ENCODE results near the gene RANBP1. TPM values are rescaled to one million over a fixed set of nuclear protein-coding genes. Genes with fewer than 3 reads are reported as not detected.

RANBP1 gene
- total and polyA plus RNA-seq, 12 donors = 63.3 to 346 (median 126) TPM

DNA sequence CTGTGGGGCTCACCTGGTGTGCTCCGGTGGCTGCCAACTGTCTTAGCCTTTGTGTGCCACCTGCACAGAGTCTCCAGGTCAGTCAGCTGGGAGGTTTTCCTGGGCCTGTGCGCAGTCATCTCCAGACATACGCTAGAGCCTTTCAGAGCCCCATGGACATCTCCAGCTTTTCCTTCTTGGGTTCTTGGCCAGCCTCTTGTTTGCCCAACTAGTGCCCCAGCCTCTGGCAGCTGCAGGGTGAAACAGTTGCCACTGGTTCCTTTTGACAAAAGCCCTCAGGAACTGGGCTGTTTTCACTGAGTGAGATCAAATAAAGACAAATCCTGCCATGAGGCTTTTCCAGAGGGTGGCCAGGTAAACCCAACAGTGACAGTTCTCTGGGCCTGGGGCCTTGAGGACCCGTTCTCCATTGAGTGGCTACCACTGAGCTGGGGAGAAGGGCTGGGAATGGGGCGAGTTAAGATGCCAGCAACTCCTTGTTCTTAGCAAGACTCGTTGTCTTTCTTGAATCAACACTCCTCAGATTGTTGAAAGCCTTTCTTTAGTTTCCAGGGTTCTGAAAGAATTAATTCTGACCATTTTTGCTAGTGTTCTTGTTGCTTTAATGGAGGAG is 16.7 kb upstream of the RANBP1 start:
- WGBS, 4 donors = 92 to 100% (median 97%) methylated on average over 6 of the region's 6 CpGs
- intact Hi-C loops (cut with DNase I) = loop anchor here in 1 of 2 donors (10.0 kb wide), 1 partner anchor 84 kb away; the partner anchor contains the start of gene ARVCF
- H3K27me3 ChIP-seq = no peaks in the 10 kb centered on the region
- H3K4me1 ChIP-seq (replicated peaks in 1 of 2) = no peaks in the 10 kb centered on the region
- peaks cover 0 to 88% of the 10 kb centered on the region in 2 donors for H3K36me3 ChIP-seq (replicated peaks in 1 of 2)
- no peak overlapping the region for H3K27ac ChIP-seq
- TF ChIP-seq, protein P1, sequence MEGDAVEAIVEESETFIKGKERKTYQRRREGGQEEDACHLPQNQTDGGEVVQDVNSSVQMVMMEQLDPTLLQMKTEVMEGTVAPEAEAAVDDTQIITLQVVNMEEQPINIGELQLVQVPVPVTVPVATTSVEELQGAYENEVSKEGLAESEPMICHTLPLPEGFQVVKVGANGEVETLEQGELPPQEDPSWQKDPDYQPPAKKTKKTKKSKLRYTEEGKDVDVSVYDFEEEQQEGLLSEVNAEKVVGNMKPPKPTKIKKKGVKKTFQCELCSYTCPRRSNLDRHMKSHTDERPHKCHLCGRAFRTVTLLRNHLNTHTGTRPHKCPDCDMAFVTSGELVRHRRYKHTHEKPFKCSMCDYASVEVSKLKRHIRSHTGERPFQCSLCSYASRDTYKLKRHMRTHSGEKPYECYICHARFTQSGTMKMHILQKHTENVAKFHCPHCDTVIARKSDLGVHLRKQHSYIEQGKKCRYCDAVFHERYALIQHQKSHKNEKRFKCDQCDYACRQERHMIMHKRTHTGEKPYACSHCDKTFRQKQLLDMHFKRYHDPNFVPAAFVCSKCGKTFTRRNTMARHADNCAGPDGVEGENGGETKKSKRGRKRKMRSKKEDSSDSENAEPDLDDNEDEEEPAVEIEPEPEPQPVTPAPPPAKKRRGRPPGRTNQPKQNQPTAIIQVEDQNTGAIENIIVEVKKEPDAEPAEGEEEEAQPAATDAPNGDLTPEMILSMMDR (IDR thresholded peaks at IDR 0.05) = no peak
- TF ChIP-seq POLR2A (IDR thresholded peaks at IDR 0.05) = no peak
- H3K4me3 ChIP-seq = no peak overlapping the region
- no peak for DNase-seq
- H3K9me3 ChIP-seq (replicated peaks in 1 of 3) = no peaks in the 10 kb centered on the region

DNA sequence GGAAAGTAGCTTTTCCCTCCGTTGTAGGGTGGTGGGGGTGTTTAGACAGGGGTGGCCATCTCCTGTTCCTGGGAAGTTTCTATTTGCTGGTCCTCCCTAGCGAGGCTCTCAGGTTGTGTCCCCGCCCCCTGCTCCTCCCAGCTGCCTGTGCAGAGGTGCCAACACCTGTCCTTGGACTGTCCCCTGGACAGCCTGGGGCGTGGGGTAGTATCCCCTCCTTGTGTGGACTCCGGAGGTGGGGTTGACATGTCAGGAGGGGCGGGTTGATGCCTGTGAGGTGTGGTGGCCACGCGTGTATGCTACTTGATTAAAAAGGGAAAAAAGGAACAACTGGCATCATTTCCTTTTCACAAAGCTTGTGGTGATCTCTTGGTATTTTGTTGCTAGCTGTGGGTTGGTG is 14.3 kb upstream of the RANBP1 start:
- WGBS, 4 donors = 79 to 87% (median 83%) methylated on average over 8 of the region's 8 CpGs
- Histone ChIP-seq H3K27me3 (no peaks in the 10 kb centered on the region), H3K36me3 (replicated peaks in 1 of 2) (peaks cover 0 to 87% of the 10 kb centered on the region in 2 donors), H3K4me3 (no peak overlapping the region), H3K9me3 (replicated peaks in 1 of 3) (no peaks in the 10 kb centered on the region), H3K27ac (no peak overlapping the region), H3K4me1 (replicated peaks in 1 of 2) (no peaks in the 10 kb centered on the region)
- TF ChIP-seq POLR2A (IDR thresholded peaks at IDR 0.05) = no peak
- TF ChIP-seq, protein P1 (IDR thresholded peaks at IDR 0.05) = no peak
- DNase-seq = no peak
- intact Hi-C loops (cut with DNase I) = no loop called here

DNA sequence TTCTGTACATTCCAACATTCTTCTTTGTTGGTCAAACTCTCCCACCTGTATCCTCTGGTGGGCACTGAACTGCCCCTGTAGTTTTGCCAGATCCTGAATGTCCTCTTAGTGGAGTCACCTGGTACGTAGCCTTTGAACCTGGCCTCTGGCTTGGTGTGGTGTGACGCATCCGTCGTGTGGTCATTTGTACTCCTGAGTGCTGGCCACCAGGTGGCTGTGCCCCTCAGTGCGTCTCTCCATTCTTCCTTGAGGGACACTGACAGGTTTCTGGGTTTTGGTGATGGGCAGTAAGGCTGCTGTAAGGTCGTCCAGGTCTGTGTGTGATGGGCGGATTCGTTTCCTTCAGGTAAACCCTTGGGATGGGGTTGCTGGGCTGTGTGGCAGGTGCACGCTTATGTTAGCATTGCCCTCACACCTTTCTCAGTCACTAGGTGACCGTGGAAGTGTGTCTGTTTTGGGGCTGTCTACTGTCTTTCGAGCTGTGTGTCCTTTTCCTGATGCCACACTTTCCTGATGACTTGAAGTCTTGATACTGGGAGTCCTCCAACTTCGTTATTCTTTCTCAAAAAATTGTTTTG is 13.6 kb upstream of the RANBP1 start:
- intact Hi-C loops (cut with DNase I) = no loop called here
- Histone ChIP-seq H3K4me3 (no peak overlapping the region), H3K4me1 (replicated peaks in 1 of 2) (no peaks in the 10 kb centered on the region), H3K9me3 (replicated peaks in 1 of 3) (no peaks in the 10 kb centered on the region), H3K36me3 (replicated peaks in 1 of 2) (peaks cover 0 to 87% of the 10 kb centered on the region in 2 donors), H3K27me3 (no peaks in the 10 kb centered on the region), H3K27ac (no peak overlapping the region)
- TF ChIP-seq, protein P1 (IDR thresholded peaks at IDR 0.05) = no peak
- no peak for TF ChIP-seq POLR2A (IDR thresholded peaks at IDR 0.05)
- WGBS, 4 donors = 90 to 97% (median 93%) methylated on average over 11 to 12 of the region's 12 CpGs
- DNase-seq = peak in 1 of 7 donors; percentile 7

DNA sequence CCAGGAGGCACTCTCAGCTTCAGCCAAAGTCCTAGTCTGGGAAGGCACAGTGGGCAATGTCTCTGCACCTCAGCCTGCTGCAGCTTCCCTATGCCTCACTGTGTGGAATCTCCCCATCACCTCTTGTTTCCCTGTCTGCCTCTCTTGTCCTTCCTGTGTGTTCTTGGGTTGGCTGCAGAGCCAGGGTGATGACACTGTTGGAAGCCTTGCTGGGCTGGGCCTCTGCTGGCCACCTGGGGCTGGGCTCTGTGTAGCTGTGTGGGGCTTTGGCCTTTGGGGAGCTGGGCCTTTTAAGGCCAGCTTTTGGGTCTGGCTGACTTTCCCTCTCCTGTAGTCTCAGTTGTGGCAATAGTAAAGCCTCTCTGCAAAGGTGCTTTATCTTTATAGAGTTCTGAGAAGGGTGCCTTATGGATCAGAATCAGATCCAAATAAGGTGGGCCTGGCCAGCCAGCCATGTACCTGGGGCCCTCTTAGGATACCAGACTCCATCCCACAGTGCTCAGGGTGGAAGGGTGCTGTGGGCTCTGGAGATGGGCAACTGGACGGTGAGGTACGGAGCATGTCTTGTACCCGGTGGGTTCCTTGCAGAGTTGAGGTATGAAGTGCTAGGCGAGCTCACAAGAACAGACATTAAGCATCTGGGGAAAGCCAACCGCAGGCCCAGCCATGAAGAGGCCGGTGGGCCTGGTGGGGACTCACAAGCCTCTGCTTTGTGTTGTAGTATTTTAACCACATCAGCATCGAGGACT is 10.3 kb upstream of the RANBP1 start:
- no peak for TF ChIP-seq POLR2A (IDR thresholded peaks at IDR 0.05)
- TF ChIP-seq, protein P1 (IDR thresholded peaks at IDR 0.05) = no peak
- DNase-seq = no peak
- intact Hi-C loops (cut with DNase I) = loop anchor here in 1 of 2 donors (2.0 kb wide), 1 partner anchor 35 kb away; no protein-coding TSS in a partner anchor
- no peaks in the 10 kb centered on the region for H3K27me3 ChIP-seq
- WGBS, 4 donors = 92 to 100% (median 95%) methylated on average over 1 to 7 of the region's 7 CpGs
- no peak overlapping the region for H3K4me3 ChIP-seq
- peaks cover 0 to 90% of the 10 kb centered on the region in 2 donors for H3K36me3 ChIP-seq (replicated peaks in 1 of 2)
- H3K9me3 ChIP-seq (replicated peaks in 1 of 3) = no peaks in the 10 kb centered on the region
- no peak overlapping the region for H3K27ac ChIP-seq
- no peaks in the 10 kb centered on the region for H3K4me1 ChIP-seq (replicated peaks in 1 of 2)

Measured in adrenal gland (tissue), 12 donors.